ENCODE data around the gene MAD1L1.

MAD1L1 gene

DNA sequence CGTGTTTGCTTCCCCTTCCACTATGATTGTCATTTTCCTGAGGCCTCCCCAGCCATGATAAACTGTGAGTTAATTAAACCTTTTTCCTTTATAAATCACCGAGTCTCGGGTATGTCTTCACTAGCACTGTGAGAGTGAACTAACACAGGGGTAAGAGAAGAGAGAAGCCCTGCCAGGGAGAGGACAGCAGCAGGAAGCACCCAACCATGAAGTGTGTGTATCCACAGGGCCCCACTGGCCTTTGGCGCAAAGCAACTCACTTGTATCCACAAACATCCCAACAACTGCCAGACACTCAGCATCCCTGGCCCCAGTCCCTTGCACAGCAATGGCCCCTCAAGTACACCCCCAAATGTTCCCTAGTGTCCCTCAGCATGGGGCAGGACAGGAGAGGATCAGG is 115.1 kb downstream of the MAD1L1 start:
- no peak for DNase-seq (ENCODE audit: low spot score)

DNA sequence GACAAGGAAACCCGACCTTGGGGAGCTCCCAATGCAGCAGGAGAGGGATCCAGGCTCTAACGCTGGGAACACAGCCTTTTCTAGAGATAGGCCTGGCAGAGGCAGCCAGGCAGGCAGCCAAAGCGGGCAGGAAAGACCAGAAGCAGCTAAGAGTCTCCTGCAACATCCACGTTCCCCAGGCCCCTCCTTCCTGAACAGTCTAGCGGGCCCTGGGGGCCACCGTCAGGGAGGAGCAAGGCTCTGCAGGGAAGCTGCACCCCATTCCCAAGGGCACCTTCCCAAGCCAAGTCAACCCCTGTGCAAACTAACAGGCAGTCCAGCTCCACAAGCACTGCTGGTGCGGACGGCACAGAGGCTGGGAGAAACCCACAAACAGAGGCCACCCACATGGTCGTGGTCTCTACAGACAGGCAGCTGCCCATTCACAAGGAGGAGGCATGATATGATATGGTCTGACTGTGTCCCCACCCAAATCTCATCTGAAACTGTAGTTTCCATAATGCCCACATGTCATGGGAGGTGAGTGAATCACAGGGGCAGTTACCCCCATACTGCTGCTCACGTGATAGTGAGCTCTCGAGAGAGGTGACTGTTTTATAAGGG is 115.7 kb downstream of the MAD1L1 start:
- no peak for DNase-seq (ENCODE audit: low spot score)

DNA sequence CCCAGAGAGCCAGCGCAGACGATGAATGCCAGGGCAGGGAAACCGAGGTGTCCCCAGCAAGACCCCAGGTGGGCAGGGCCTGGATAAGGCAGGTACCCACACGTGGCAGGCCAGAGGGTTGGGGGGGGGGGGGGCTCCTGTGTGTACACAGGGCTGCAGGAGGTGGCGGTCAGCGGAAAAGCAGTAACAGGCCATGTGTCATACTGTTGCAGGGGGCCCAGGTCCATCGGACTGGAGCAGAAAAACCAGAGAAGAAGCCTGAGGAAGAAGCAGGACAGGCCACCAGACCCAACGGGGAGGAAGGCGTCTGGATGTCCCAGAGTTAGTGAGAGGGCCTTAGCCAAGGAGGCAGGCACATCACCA is 116.3 kb downstream of the MAD1L1 start:
- no peak for DNase-seq (ENCODE audit: low spot score)

- no peak for DNase-seq (ENCODE audit: low spot score)
These were observed 116.8 kb downstream of the MAD1L1 start for GRCh38 chr7:2115760-2116447.

- DNase-seq (ENCODE audit: low spot score) = no peak
These were observed 117.6 kb downstream of the MAD1L1 start for GRCh38 chr7:2114926-2115759.

DNA sequence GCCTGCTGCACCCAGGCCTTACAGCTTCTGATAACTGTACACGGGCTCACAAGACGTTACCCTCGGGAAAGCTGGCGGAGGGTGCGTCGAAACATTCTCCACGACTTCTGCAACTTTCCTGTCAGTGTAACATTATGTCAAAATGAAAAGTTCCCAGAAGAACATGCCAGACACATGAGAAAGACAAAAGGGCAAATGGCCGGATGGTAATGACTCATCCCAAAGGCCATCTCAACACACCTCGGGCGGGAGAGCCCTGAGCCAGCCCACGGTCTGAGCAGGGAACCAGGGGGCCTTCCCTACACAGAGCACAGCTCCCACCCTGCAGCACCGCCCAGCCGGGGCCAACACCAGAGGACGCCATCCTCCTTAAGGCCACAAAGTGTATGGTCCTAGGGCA is 118.7 kb downstream of the MAD1L1 start:
- DNase-seq (ENCODE audit: low spot score) = no peak

- DNase-seq (ENCODE audit: low spot score) = no peak
These were observed 120.2 kb downstream of the MAD1L1 start for GRCh38 chr7:2112261-2113198.

DNA sequence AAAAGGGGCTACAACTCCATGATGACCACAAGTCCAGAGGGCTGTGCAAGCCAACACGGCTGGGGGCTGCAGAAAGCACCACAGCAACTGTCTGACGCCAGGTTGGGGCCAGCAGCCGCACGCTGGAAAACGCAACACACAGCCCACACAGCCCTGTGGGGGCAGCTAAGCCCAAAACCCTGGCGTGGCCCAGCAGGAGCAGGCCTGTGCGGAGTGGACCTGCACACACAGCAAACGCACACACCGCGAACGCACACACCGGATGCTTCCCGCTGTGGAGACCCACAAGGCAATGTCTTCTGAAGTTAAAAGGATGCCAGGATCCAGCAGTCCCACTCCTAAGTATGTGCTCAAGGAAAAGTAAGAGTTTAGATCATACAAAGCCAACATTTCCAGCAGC is 121.2 kb downstream of the MAD1L1 start:
- DNase-seq (ENCODE audit: low spot score) = no peak

GRCh38 chr7:2110610-2111396 is 121.9 kb downstream of the MAD1L1 start:
- no peak for DNase-seq (ENCODE audit: low spot score)

- peak; percentile 88 for DNase-seq (ENCODE audit: low spot score)
These were observed 122.7 kb downstream of the MAD1L1 start for GRCh38 chr7:2109936-2110609.

DNA sequence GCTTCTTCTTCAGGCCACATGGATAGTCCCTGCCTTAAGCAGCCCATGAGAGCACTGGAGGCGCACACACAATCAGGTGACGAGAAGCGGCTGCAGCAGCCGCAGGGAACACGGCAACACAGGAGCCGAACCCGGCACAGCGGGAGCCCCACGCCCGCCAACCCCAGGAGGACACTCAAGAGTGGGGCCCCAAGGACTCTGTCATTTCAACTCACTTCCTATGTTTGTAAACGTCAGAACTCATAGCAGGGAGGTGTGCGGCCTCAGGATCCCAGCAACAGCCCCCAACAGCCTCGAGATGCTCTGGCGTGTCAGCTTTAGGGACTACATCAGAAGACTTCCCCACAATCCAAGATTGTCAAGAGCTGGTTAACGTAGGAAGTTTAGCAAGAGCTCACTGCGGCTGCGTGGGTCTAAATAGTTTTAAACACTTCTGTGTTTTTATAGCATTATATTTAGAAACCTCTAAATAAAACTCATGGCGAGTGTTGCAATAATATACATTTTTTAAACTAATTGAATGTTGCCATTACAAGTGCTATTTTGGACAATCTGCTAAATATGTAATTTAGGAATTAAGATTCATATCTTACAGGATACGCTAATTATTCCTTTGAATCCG is 123.4 kb downstream of the MAD1L1 start:
- no peak for DNase-seq (ENCODE audit: low spot score)

DNA sequence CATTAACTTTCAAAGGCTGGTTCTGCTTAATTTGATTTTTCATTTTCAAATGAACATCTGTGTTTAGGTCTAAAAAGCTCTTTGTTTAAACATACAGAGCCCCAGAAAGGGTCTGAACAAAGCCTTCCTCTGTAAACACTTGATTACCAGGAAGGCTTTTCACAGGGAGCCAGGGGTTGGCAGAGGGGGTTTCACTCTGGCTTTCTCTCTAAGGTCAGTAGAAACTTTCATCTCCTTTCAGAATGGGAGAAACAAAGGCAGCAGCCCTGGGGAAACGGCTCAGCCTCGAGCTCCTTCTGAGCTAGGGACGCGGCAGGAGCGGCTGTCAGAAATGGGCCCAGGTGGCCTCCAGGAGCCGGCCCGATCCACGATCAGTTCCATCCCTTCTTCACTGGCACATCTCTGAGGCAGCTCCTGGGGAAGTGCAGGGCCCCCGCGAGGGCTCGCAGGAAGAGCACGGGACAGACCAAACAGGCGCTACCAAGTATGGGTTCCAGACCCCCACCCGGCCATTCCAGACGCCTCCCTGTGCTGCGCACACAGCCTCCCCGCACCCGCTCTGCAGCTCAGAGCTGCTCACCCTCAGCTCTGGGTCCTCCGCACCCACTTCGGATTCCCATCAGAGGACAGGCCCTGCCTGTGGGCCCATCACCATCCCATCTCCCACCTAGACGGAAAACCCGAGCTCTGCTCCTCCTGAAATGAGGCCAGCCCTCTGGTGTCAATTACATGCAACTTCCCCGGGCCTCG is 124.1 kb downstream of the MAD1L1 start:
- no peak for DNase-seq (ENCODE audit: low spot score)

DNA sequence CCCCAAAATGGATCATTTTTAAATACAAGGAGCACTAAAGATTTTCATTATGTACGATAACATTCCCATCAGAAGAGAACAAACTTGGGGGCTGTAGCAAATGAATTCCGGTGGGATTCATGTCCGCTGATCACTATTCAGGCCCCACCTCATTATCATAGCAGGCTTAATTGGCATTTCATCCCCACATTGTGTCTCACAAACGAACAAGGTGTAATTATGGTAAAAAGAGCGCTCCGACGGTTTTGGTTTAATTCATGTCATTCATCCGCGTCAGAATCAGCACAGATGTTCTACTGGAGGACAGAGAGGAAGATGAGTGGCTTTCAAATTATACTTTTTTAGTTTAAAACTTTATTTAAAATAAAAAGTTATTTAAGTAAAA is 124.7 kb downstream of the MAD1L1 start:
- DNase-seq (ENCODE audit: low spot score) = no peak

DNA sequence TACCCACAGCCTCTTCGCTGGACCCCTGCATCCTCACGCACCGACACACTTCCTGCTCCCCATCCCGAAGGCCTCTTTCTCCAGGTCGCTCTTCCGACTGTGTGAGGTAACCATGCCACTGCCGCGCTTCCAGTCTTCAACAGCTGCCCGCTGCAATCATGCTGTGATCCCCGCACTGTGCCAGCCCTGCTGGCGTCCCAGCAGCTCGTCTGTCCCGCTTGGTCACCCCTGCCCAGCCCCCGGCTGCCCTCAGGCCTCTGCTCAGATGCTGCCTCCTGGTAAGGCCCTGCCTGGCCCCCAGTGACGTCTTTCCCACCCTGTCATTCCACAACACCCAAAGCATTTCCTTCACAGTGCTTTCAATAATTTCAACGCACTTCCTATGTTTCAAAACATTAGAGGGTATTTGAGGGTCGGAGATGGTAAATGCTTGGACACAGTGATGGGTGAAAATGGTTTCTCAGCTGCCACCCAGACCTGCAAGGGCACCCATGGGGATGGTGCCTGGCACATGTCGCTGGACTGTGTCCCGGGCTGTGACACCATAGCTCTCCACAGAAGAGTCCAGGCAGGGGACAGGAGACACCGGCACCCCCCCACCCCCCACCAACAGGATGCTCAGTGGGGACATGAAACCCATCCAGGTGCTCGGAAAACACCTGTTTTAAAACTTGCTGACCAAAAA is 125.2 kb downstream of the MAD1L1 start:
- DNase-seq (ENCODE audit: low spot score) = no peak

- DNase-seq (ENCODE audit: low spot score) = no peak
These were observed 125.8 kb downstream of the MAD1L1 start for GRCh38 chr7:2106924-2107323.

- DNase-seq (ENCODE audit: low spot score) = no peak
These were observed 126.3 kb downstream of the MAD1L1 start for GRCh38 chr7:2106440-2106839.

DNA sequence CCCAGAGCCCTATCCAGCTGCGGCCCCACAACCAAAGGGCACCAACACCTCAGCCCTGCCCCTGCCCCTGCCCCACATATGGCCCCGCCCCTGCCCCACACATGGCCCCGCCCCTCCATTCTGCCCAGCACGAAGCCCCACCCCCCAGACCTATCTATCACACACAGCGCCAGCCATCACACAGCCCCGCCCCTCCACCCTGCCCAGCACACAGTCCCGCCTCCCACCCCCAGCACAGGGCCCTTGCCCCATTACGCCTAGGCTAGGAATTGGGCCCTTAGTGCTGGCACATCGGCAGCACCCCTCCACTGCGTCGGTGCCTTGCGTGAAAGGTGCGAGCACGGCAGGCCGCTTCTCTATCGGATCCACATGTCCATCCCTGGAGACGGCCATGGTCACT is 126.8 kb downstream of the MAD1L1 start:
- DNase-seq (ENCODE audit: low spot score) = no peak

- DNase-seq (ENCODE audit: low spot score) = no peak
These were observed 127.5 kb downstream of the MAD1L1 start for GRCh38 chr7:2105280-2105679.

- DNase-seq (ENCODE audit: low spot score) = no peak
These were observed 128.0 kb downstream of the MAD1L1 start for GRCh38 chr7:2104716-2105115.
